Right lung (tissue), 5 donors: ENCODE data around the gene HEATR5A. TPM values are rescaled to one million over a fixed set of nuclear protein-coding genes. Genes with fewer than 3 reads are reported as not detected.
"Not testable (repeated sequence)": the region's sequence is repeated elsewhere in the genome, so short reads cannot be mapped to it uniquely, and the experiment has no call there.

Experiments used
- DNase-seq, 2 donors: peaks; one replicate each; pipeline ENCODE4 v3.0.0-alpha.2; 2013
- polyA plus RNA-seq, 5 donors: library from polyadenylated mRNA; unstranded; fragments of 120-200 nt; gene quantifications; one replicate each; pipeline versions ENCODE4 v1.2.1 to v1.2.3, GENCODE V29; 2013; ENCODE audit warnings: inconsistent platforms in 1 of 5, low replicate concordance in 1 of 5; ENCODE audit not compliant: insufficient read length in 5 of 5, insufficient read depth in 1 of 5

The HEATR5A gene
- polyA plus RNA-seq, 5 donors = 13.4 to 26.7 (median 21.8) TPM

GRCh38 chr14:31331395-31331794, 89.0 kb downstream of the HEATR5A start:
- DNase-seq = not testable (repeated sequence)

- not testable (repeated sequence) for DNase-seq
These were observed 90.4 kb downstream of the HEATR5A start for GRCh38 chr14:31329876-31330521.

- DNase-seq = no peak
These were observed 94.2 kb downstream of the HEATR5A start for GRCh38 chr14:31326111-31326510.

- no peak for DNase-seq
These were observed 96.9 kb downstream of the HEATR5A start for GRCh38 chr14:31323419-31323818.

- peak; percentile 3 to 11 for DNase-seq
These were observed 99.2 kb downstream of the HEATR5A start for GRCh38 chr14:31320922-31321766.

DNA sequence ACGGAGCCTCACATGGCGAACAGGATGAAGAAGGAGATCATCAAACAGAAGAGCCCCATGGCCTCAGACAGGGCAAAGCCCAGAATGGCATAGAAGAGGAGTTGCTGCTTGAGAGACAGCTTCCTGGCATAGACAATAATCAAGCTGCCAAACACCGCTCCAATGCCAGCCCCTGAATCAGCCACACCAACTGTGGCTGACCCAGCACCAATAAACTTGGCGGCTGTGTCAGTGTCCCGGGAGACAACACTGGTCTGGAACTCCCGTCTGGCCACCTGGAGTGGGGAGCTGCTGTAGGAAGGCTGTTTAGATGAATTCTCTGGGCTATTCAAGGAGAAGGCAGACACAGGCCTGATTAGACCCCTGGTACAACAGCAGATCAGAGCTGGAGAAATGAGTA, 100.1 kb downstream of the HEATR5A start:
- DNase-seq = no peak

GRCh38 chr14:31319701-31320100, 100.6 kb downstream of the HEATR5A start:
- DNase-seq = no peak

DNA sequence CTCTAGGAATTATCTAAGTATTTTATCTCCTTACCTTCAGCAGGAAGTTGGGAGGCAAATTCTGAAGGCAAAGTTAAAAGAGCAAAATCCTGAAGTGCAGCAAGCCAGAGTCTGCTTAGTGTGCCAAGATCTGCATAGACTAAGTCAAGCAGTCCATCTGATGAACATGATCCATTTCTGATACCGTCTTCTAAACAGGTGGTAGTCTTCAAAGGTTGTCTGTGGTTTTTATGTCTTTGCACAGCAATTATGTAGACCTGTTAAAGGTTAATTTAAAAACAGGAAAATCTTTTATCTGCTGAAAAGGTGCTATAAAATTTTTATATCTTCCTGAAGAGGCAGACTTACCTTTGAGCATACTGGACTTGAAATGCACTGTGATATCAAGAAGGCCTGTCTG, 107.4 kb downstream of the HEATR5A start:
- DNase-seq = no peak

DNA sequence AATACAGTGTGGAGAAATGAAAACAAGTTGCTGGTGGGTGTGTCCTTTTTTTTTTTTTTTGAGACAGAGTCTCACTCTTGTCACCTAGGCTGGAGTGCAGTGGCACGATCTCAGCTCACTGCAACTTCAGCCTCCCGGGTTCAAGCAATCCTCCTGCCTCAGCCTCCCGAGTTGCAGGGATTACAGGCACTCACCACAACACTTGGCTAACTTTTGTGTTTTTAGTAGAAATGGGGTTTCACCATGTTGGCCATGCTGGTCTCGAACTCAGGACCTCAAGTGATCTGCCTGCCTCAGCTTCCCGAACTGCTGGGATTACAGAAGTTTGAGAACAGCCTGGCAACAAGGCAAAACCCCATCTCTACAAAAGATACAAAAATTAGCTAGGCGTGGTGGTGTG, 108.0 kb downstream of the HEATR5A start:
- not testable (repeated sequence) for DNase-seq

- DNase-seq = no peak
These were observed 112.7 kb downstream of the HEATR5A start for GRCh38 chr14:31307618-31308017.

GRCh38 chr14:31307198-31307597, 113.2 kb downstream of the HEATR5A start:
- no peak for DNase-seq

- no peak for DNase-seq
These were observed 116.7 kb downstream of the HEATR5A start for GRCh38 chr14:31303654-31304053.

GRCh38 chr14:31300883-31301282, 119.5 kb downstream of the HEATR5A start:
- DNase-seq = no peak

DNA sequence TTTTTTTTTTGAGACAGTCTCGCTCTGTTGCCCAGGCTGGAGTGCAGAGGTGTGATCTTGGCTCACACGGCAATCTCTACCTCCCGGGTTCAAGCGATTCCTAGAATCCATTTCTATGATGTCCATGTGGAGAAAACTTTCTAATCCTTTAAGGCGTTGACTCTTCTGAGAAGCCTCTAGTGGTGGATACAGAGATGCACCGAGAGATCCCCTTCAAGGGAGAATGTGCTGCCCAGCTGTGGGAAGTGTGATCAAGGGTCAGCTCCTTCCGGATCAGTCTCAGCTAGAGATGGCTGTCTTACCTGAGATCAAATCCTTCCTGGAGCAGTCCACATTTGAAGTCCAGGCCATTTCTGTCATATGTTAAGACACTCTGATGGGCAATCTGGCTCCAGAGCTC, 120.1 kb downstream of the HEATR5A start:
- DNase-seq = no peak

DNA sequence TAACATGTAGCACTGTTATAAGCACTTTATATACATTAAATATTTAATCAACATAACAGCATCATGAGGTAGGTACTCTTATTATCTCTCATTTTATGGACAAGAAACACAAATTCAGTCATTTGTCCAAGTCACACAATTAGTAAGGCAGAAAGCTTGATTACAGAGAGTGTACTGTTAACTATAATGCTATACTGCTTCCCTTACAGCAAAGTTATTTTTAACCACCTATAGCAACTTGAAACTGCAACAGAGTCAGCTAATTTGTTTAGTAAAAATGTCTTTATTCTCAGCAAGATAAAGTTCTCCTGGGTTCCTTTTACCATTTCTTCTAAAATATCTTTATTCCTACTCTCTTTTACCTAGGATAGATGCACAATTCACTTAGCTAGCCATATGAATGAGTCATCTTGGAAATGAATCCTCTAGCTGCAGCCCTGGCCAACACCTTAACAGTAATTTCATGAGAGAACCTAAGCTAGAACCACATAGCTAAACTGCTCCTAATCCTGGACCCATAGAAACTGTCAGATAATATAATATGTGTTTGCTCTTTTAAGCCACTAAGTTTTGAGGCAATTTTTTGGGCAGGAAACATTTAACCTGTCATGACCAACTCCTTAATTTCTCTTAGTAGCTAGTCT, 122.5 kb downstream of the HEATR5A start:
- DNase-seq = no peak

- no peak for DNase-seq
These were observed 123.2 kb downstream of the HEATR5A start for GRCh38 chr14:31297112-31297511.

- DNase-seq = no peak
These were observed 125.5 kb downstream of the HEATR5A start for GRCh38 chr14:31294746-31295405.

GRCh38 chr14:31292937-31293616, 127.3 kb downstream of the HEATR5A start:
- DNase-seq = no peak

GRCh38 chr14:31291210-31291609, 129.1 kb downstream of the HEATR5A start:
- DNase-seq = no peak

DNA sequence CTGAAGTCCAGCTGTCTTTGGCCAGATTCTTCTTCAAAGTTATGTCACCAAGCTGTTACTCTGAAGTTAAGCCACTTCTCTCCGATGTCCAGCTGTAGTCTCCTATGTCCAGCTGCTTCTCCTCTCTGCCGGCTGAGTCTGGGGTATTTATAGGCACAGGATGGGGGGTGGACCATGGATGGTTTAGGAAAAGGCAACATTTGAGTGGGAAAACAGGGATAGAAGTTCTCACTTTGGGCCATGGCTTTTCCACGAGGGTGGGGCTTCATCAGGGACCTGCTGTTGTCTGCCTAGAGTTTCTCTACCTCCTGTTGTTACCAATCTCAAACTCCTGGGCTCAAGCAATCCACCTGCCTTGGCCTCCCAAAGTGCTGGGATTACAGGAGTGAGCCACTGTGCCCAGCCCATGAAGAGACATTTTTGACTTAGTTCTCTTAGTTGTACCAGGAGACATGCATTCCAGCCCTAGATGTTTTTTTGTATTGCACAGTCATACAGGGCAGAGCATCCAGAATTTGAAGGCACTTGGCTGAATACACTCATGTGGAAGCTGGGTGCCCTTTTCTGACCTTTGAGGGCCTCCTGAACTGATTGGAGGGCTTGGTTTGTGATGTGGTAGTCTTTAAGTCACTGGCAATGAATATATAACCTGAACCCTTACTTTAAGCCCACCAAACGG, 132.9 kb downstream of the HEATR5A start:
- DNase-seq = no peak
